GM12878 (cell line): ENCODE measurements around the gene RSPH9. TPM values are rescaled to one million over a fixed set of nuclear protein-coding genes. Genes with fewer than 3 reads are reported as not detected.

Source experiments
- BRCA1 ChIP-seq: IDR thresholded peaks from 2 replicates; pipeline ENCODE4 v1.6.1; 2011; ENCODE audit warnings: low read depth, low read length, improper control_type of control experiment
- CREB1 ChIP-seq: IDR thresholded peaks from 2 replicates; pipeline ENCODE4 v1.6.1; 2012; ENCODE audit warnings: low read depth, mild to moderate bottlenecking, inconsistent platforms
- EZH2 ChIP-seq: IDR thresholded peaks from 2 replicates; pipeline ENCODE4 v1.6.1; 2012; ENCODE audit warnings: low read depth, mild to moderate bottlenecking, control low read depth, inconsistent platforms, low read length, borderline replicate concordance; ENCODE audit not compliant: control insufficient read depth
- GABPA ChIP-seq: IDR thresholded peaks from 2 replicates; pipeline ENCODE4 v1.6.1; 2014; ENCODE audit warnings: antibody characterized with exemption, low read depth, mild to moderate bottlenecking, inconsistent platforms
- HDAC2 ChIP-seq: fragments of 200-600 bp; sonication (generic); IDR thresholded peaks from 2 replicates; pipeline ENCODE4 v1.6.1; 2017
- MTA3 ChIP-seq: IDR thresholded peaks from 2 replicates; pipeline ENCODE4 v1.6.1; 2012; ENCODE audit warnings: low read length, inconsistent platforms, borderline replicate concordance
- MYB ChIP-seq: fragments of 150-350 bp; IDR thresholded peaks from 2 replicates; pipeline ENCODE4 v1.6.1; 2014; ENCODE audit warnings: mild to moderate bottlenecking, low read depth, low read length, borderline replicate concordance
- NR2F1 ChIP-seq: fragments of 450-650 bp; conservative IDR thresholded peaks from 2 replicates; pipeline ENCODE4 v1.6.1; 2017; ENCODE audit warnings: mild to moderate bottlenecking
- PAX8 ChIP-seq: fragments of 450-650 bp; IDR thresholded peaks from 2 replicates; pipeline ENCODE4 v1.6.1; 2017; ENCODE audit warnings: mild to moderate bottlenecking, moderate library complexity
- POU2F2 ChIP-seq: IDR thresholded peaks from 3 replicates; pipeline ENCODE4 v1.6.1; 2011; ENCODE audit warnings: low read depth, mild to moderate bottlenecking, low read length, borderline replicate concordance
- RAD21 ChIP-seq: IDR thresholded peaks from 2 replicates; pipeline ENCODE4 v1.6.1; 2011; ENCODE audit warnings: mild to moderate bottlenecking, low read depth, low read length, moderate library complexity; ENCODE audit not compliant: insufficient read depth
- SRF ChIP-seq, 2 experiments: IDR thresholded peaks; 2 replicates each; pipeline ENCODE4 v1.6.1; 2011; ENCODE audit warnings: low read depth in 2 of 2, low read length in 2 of 2, mild to moderate bottlenecking in 1 of 2, moderate library complexity in 1 of 2
- polyA plus RNA-seq, 11 experiments: library from polyadenylated mRNA; depleted of rRNA in 4 of 11; unstranded in 6 of 11; stranded (reverse) in 5 of 11; fragments of >200 nt; fragmentation: Nextera tagmentation in 4 of 11; fragmentation: Illumina TruSeq in 1 of 11; extraction: Ambion mirVana in 4 of 11; extraction: Trizol in 1 of 11; gene quantifications; 1 replicate in 1 of 11; 2 replicates in 10 of 11; pipeline versions ENCODE4 v1.2.1 to v1.2.3, GENCODE V29; 2011 to 2016; ENCODE audit warnings: inconsistent platforms in 2 of 11, missing spikeins in 2 of 11, low read depth in 1 of 11
- total RNA-seq, 4 experiments: library from RNA; depleted of rRNA in 3 of 4; stranded (reverse); fragments of >200 nt in 3 of 4; fragmentation: Illumina TruSeq in 1 of 4; extraction: Trizol in 1 of 4; gene quantifications; 2 replicates each; pipeline versions ENCODE4 v1.2.1 to v1.2.3, GENCODE V29; 2013 to 2021
- TF ChIP-seq, protein P1 (sequence below): fragments of 150-350 bp; IDR thresholded peaks from 2 replicates; pipeline ENCODE4 v1.6.1; 2014; ENCODE audit warnings: mild to moderate bottlenecking, low read depth, low read length
- TF ChIP-seq, protein P2 (sequence below): IDR thresholded peaks from 2 replicates; pipeline ENCODE4 v1.6.1; 2011; ENCODE audit warnings: low read depth, low read length, improper control_type of control experiment, borderline replicate concordance
- TF ChIP-seq, protein P3 (sequence below): IDR thresholded peaks from 2 replicates; pipeline ENCODE4 v1.6.1; 2012; ENCODE audit warnings: low read depth, low read length, improper control_type of control experiment
- TF ChIP-seq, protein P4 (sequence below): IDR thresholded peaks from 2 replicates; pipeline ENCODE4 v1.6.1; 2011; ENCODE audit warnings: low read depth, mild to moderate bottlenecking, low read length, moderate library complexity, borderline replicate concordance; ENCODE audit errors: extremely low read depth
- TF ChIP-seq, protein P5 (sequence below): fragments of 450-650 bp; IDR thresholded peaks from 2 replicates; pipeline ENCODE4 v1.6.1; 2016; ENCODE audit warnings: mild to moderate bottlenecking
- TF ChIP-seq, protein P6 (sequence below): fragments of 450-650 bp; formaldehyde crosslinking; IDR thresholded peaks from 2 replicates; pipeline ENCODE4 v1.5.0; 2022; ENCODE audit warnings: mild to moderate bottlenecking, missing genetic modification characterization

RSPH9 gene
- total and polyA plus RNA-seq, 10 of the 15 experiments (the other 5 are each of a cell fraction or from before 2014, with no cell fraction given), result 0.26 to 0.63 (median 0.36) TPM; not detected in 6

DNA sequence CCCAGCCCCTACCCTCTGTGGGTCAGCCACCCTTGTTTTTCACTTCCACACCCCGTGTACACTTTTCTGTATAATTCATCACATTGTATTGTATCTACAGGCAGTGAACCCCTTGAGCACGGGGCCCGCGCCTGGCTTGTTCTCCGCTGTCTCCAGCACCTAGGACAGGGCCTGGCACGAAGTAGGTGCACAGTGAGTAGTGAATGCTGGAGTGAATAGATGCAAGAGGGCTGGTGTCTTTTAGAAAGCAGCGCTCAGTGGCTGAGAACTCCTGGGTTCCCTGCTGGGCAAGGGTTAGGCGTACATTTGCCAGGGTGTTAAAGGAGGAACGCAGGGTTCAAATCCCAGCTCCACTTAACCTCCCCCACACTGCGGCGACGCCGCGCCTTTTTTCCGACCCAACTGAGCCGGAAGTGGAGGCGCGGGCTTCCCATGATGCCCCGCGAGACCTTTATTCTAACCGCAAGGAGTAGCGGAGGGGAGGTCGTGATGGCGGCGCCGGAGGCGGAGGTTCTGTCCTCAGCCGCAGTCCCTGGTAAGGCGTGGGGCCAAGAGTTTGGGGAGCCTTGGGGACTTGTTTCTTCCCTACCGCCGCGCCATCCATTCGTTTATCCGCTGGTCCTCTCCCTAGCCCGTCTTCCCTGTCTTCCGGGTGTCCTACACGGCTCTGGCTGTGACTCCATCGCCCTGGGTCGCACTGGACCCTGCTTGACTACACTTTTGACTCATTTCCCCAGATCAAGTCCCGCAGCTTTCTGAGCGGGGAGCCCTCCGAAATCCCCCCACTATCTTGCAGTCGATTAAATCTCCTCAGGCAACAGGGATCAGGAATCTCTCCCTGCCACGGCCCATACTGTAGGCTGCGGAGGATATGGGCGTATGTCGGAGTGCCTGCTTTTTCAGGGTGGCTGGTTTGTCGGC lies 9.2 kb upstream of the RSPH9 start, which contains the start of gene MAD2L1BP (continued):
- TF ChIP-seq, protein P1, sequence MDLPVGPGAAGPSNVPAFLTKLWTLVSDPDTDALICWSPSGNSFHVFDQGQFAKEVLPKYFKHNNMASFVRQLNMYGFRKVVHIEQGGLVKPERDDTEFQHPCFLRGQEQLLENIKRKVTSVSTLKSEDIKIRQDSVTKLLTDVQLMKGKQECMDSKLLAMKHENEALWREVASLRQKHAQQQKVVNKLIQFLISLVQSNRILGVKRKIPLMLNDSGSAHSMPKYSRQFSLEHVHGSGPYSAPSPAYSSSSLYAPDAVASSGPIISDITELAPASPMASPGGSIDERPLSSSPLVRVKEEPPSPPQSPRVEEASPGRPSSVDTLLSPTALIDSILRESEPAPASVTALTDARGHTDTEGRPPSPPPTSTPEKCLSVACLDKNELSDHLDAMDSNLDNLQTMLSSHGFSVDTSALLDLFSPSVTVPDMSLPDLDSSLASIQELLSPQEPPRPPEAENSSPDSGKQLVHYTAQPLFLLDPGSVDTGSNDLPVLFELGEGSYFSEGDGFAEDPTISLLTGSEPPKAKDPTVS, result no peak
- TF ChIP-seq, protein P2, sequence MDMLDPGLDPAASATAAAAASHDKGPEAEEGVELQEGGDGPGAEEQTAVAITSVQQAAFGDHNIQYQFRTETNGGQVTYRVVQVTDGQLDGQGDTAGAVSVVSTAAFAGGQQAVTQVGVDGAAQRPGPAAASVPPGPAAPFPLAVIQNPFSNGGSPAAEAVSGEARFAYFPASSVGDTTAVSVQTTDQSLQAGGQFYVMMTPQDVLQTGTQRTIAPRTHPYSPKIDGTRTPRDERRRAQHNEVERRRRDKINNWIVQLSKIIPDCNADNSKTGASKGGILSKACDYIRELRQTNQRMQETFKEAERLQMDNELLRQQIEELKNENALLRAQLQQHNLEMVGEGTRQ, result no peak
- TF ChIP-seq CREB1, result peak; percentile 45; the same call in 1 of the 2 replicates
- TF ChIP-seq, protein P3, sequence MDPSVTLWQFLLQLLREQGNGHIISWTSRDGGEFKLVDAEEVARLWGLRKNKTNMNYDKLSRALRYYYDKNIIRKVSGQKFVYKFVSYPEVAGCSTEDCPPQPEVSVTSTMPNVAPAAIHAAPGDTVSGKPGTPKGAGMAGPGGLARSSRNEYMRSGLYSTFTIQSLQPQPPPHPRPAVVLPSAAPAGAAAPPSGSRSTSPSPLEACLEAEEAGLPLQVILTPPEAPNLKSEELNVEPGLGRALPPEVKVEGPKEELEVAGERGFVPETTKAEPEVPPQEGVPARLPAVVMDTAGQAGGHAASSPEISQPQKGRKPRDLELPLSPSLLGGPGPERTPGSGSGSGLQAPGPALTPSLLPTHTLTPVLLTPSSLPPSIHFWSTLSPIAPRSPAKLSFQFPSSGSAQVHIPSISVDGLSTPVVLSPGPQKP, result peak; percentile 87
- TF ChIP-seq, protein P4, sequence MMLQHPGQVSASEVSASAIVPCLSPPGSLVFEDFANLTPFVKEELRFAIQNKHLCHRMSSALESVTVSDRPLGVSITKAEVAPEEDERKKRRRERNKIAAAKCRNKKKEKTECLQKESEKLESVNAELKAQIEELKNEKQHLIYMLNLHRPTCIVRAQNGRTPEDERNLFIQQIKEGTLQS, result no peak
- TF ChIP-seq MYB, result no peak
- no peak for TF ChIP-seq HDAC2
- TF ChIP-seq RAD21, result no peak
- TF ChIP-seq NR2F1, result peak; percentile 71
- TF ChIP-seq BRCA1, result no peak
- TF ChIP-seq, protein P5, sequence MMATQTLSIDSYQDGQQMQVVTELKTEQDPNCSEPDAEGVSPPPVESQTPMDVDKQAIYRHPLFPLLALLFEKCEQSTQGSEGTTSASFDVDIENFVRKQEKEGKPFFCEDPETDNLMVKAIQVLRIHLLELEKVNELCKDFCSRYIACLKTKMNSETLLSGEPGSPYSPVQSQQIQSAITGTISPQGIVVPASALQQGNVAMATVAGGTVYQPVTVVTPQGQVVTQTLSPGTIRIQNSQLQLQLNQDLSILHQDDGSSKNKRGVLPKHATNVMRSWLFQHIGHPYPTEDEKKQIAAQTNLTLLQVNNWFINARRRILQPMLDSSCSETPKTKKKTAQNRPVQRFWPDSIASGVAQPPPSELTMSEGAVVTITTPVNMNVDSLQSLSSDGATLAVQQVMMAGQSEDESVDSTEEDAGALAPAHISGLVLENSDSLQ, result no peak
- TF ChIP-seq, protein P6, sequence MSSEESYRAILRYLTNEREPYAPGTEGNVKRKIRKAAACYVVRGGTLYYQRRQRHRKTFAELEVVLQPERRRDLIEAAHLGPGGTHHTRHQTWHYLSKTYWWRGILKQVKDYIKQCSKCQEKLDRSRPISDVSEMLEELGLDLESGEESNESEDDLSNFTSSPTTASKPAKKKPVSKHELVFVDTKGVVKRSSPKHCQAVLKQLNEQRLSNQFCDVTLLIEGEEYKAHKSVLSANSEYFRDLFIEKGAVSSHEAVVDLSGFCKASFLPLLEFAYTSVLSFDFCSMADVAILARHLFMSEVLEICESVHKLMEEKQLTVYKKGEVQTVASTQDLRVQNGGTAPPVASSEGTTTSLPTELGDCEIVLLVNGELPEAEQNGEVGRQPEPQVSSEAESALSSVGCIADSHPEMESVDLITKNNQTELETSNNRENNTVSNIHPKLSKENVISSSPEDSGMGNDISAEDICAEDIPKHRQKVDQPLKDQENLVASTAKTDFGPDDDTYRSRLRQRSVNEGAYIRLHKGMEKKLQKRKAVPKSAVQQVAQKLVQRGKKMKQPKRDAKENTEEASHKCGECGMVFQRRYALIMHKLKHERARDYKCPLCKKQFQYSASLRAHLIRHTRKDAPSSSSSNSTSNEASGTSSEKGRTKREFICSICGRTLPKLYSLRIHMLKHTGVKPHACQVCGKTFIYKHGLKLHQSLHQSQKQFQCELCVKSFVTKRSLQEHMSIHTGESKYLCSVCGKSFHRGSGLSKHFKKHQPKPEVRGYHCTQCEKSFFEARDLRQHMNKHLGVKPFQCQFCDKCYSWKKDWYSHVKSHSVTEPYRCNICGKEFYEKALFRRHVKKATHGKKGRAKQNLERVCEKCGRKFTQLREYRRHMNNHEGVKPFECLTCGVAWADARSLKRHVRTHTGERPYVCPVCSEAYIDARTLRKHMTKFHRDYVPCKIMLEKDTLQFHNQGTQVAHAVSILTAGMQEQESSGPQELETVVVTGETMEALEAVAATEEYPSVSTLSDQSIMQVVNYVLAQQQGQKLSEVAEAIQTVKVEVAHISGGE (CRISPR knock-in tag), result no peak
- peak; percentile 69; the same call in 1 of the 2 replicates for TF ChIP-seq MTA3
- peak; percentile 83; the same call in 2 of the 3 replicates for TF ChIP-seq POU2F2
- TF ChIP-seq GABPA, result peak; percentile 72
- TF ChIP-seq EZH2, result no peak
- TF ChIP-seq SRF (IDR thresholded peaks at IDR 0.05; ENCODE audit: low read depth in 2 of 2, low read length in 2 of 2), result no peak
- no peak for TF ChIP-seq PAX8
